Fibroblast of lung (primary cell): Measurements from ENCODE around the gene TEK.

Experiments
- CTCF ChIP-seq, 2 donors: IDR thresholded peaks in 1 of 2; conservative IDR thresholded peaks in 1 of 2; 1 replicate in 1 of 2; 2 replicates in 1 of 2; pipeline ENCODE4 v1.5.1; 2011 to 2012; ENCODE audit warnings: low read length in 2 of 2, control low read depth in 1 of 2, inconsistent platforms in 1 of 2, low read depth in 1 of 2, mild to moderate bottlenecking in 1 of 2
- EZH2 ChIP-seq: IDR thresholded peaks from 2 replicates; pipeline ENCODE4 v1.5.1; 2012; ENCODE audit warnings: low read length, control low read depth, mild to moderate bottlenecking; ENCODE audit errors: missing control alignments

DNA sequence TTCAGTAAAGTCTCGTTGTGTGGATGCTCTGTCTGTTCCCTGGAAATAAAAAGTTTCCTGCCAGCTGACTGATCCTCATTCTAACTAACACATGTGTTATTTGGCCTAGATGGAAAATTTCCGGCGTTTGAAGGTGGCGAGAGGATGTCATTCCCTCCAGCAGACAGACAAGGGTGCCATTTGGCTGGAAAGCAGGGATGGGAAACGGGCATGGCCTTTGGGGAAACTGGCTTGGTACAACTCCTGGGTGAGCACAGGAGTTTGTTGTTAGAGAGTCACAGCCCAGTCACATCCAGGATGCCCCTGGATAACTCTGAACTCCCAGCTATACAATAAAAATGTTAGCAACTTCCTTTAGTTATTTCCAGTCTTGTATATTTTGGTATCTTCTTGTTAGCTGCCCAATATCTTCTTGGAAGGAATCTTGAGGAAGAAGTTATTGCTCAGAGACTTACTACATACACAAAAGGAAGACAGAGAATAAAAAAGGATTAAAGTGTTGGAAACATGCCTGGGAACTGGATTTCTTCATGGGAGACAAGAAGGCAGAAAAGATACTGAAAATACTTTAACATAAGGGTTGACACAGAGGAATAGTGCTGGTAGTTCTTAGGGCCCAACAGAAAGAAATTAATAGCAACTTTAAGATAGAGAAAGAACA is 41.9 kb downstream of the TEK start:
- TF ChIP-seq CTCF (conservative IDR thresholded peaks at IDR 0.05 in 1 of 2, IDR thresholded peaks at IDR 0.05 in 1 of 2; ENCODE audit: low read depth in 1 of 2, low read length in 2 of 2), result no peak
- TF ChIP-seq EZH2, result no peak
